Measurements from ENCODE around the gene PRKCE. TPM values are rescaled to one million over a fixed set of nuclear protein-coding genes. Genes with fewer than 3 reads are reported as not detected.

Gene PRKCE
- total RNA-seq, 1 experiment from 2014 or later: 1.3 TPM

- no peak overlapping the region for H2BK15ac ChIP-seq (ENCODE audit: low read depth, low read length)
- H2BK5ac ChIP-seq (ENCODE audit: insufficient read length, low read length): no peak overlapping the region
- H3K9me3 ChIP-seq (ENCODE audit: control insufficient read depth, low read depth, low read length): no peaks in the 10 kb centered on the region
- H4K8ac ChIP-seq (replicated peaks; ENCODE audit: insufficient read length, low read depth, low read length): no peak overlapping the region
- no peak overlapping the region for H2BK12ac ChIP-seq (ENCODE audit: insufficient read length, low read depth, low read length)
- H3K4ac ChIP-seq (ENCODE audit: low read depth, low read length): no peak overlapping the region
- H4K91ac ChIP-seq (ENCODE audit: insufficient read length, low read depth, low read length): no peak overlapping the region
- H3K27me3 ChIP-seq (ENCODE audit: insufficient read depth, low read length): no peaks in the 10 kb centered on the region
- no CpG with 5 or more reads among the region's 13 CpGs for WGBS (ENCODE audit: extremely low coverage, insufficient read length, low lambda C conversion rate)
- H3K4me2 ChIP-seq (ENCODE audit: insufficient read depth, insufficient read length, low read length): no peak overlapping the region
- no peaks in the 10 kb centered on the region for H3K23me2 ChIP-seq (ENCODE audit: insufficient read length, low read depth, low read length, poor library complexity, severe bottlenecking)
- Mint-ChIP-seq H3K27ac (no peak overlapping the region), H3K27me3 (ENCODE audit: low read depth) (peaks cover 9% of the 10 kb centered on the region), H3K9me3 (no peaks in the 10 kb centered on the region), H3K4me3 (no peak overlapping the region), H3K4me1 (peaks cover 2 to 9% of the 10 kb centered on the region in 2 experiments; a peak in 3 of 4 replicates), H3K36me3 (ENCODE audit: insufficient read depth in 1 of 3, low read depth in 3 of 3) (no peaks in the 10 kb centered on the region; a peak in 1 of 7 replicates)
- H3K18ac ChIP-seq (ENCODE audit: insufficient read length, low read depth, low read length): no peak overlapping the region
- H2BK20ac ChIP-seq (ENCODE audit: low read depth, low read length, poor library complexity, severe bottlenecking): no peak overlapping the region
- H3K79me1 ChIP-seq (ENCODE audit: insufficient read depth, low read depth, low read length, poor library complexity, severe bottlenecking): no peaks in the 10 kb centered on the region
- H3K4me1 ChIP-seq (ENCODE audit: insufficient read depth, low read length): no peaks in the 10 kb centered on the region
- H3K23ac ChIP-seq (ENCODE audit: insufficient read length, low read depth, low read length): no peak overlapping the region
- no peak overlapping the region for H2AFZ ChIP-seq (ENCODE audit: low read length)
- H3T11ph ChIP-seq (ENCODE audit: low read length): no peak overlapping the region
- TF ChIP-seq CTCF (conservative IDR thresholded peaks at IDR 0.05): no peak
- H4K5ac ChIP-seq (ENCODE audit: insufficient read length, low read depth, low read length): no peak overlapping the region
- H4K20me1 ChIP-seq (ENCODE audit: control insufficient read depth, insufficient read depth, insufficient read length): no peaks in the 10 kb centered on the region
- H3K56ac ChIP-seq (ENCODE audit: insufficient read length, low read depth, low read length): no peak overlapping the region
- H3K27ac ChIP-seq (ENCODE audit: insufficient read length, low read depth, low read length): no peak overlapping the region
- no peak overlapping the region for H3K14ac ChIP-seq (ENCODE audit: insufficient read depth, low read length)
- DNase-seq: no peak
- H2AK5ac ChIP-seq (ENCODE audit: insufficient read length, low read length): no peak overlapping the region
- no peaks in the 10 kb centered on the region for H3K79me2 ChIP-seq (ENCODE audit: insufficient read depth, low read length)
- no peak overlapping the region for H2BK120ac ChIP-seq (ENCODE audit: low read depth, low read length, poor library complexity, severe bottlenecking)
- no peak overlapping the region for H3K9ac ChIP-seq (ENCODE audit: extremely low read depth, insufficient read length, low read length)
These were observed 333.5 kb downstream of the PRKCE start for GRCh38 chr2:45984896-45985473.
